CD4-positive, alpha-beta T cell treated with Interleukin-6 at 100 ng/mL for 8 hours (primary cell): ENCODE data around the gene PSMB9.

ENCODE experiments used
- DNase-seq: peaks from one replicate; pipeline ENCODE4 v3.0.0-alpha.2; 2020; ENCODE audit warnings: mixed read lengths, low spot score

Gene PSMB9

GRCh38 chr6:32906539-32906938 is 52.5 kb downstream of the PSMB9 start:
- no peak for DNase-seq

- DNase-seq = no peak
Observed at GRCh38 chr6:32908897-32909296, 54.9 kb downstream of the PSMB9 start.
